22Rv1 (cell line): ENCODE measurements around the gene ANKRD9.

Experiments
- ZFX ChIP-seq: fragments of 450-650 bp; IDR thresholded peaks from 2 replicates; pipeline ENCODE4 v1.6.1; 2017; ENCODE audit warnings: antibody characterized with exemption, borderline replicate concordance
- TF ChIP-seq, protein P1 (sequence below): fragments of 450-650 bp; IDR thresholded peaks from 2 replicates; pipeline ENCODE4 v1.5.1; 2017; ENCODE audit warnings: mild to moderate bottlenecking

DNA sequence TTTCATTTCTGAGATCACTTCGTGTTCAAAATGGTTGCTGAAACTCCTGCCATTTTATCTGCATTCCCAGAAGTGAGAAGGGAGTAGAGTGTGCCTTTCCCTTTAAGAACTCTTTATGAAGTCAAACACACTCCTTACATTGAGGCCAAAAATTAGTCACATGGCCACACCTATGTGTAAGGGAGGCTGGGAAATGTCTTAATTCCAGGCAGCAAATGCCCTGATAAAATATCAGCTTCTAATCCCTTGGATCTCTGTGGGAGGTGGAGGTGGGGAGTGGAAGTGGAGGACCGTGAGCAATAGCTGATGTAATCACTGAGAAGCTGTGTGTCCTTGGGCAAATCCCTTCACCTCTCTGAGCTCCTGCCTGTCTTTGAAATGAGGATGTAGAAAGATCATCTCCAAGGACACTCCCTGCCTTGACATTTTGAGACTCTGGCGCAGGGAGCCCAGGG lies 22.7 kb upstream of the ANKRD9 start:
- TF ChIP-seq, protein P1, sequence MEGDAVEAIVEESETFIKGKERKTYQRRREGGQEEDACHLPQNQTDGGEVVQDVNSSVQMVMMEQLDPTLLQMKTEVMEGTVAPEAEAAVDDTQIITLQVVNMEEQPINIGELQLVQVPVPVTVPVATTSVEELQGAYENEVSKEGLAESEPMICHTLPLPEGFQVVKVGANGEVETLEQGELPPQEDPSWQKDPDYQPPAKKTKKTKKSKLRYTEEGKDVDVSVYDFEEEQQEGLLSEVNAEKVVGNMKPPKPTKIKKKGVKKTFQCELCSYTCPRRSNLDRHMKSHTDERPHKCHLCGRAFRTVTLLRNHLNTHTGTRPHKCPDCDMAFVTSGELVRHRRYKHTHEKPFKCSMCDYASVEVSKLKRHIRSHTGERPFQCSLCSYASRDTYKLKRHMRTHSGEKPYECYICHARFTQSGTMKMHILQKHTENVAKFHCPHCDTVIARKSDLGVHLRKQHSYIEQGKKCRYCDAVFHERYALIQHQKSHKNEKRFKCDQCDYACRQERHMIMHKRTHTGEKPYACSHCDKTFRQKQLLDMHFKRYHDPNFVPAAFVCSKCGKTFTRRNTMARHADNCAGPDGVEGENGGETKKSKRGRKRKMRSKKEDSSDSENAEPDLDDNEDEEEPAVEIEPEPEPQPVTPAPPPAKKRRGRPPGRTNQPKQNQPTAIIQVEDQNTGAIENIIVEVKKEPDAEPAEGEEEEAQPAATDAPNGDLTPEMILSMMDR = no peak
- TF ChIP-seq ZFX = no peak
